ENCODE data around the gene TTN.

TTN gene

GRCh38 chr2:178806543-178806942, 680 bp downstream of the TTN start:
- Histone ChIP-seq H3K27ac (ENCODE audit: low read length) (no peak overlapping the region), H3K36me3 (ENCODE audit: control insufficient read depth, low read depth, low read length) (no peaks in the 10 kb centered on the region), H3K9me3 (ENCODE audit: control insufficient read depth, low read depth, low read length) (no peaks in the 10 kb centered on the region), H3K9ac (ENCODE audit: low read length) (no peak overlapping the region), H3K4me3 (ENCODE audit: low read length) (no peak overlapping the region), H3K4me1 (ENCODE audit: control insufficient read depth, low read depth, low read length) (no peaks in the 10 kb centered on the region), H3K27me3 (ENCODE audit: control insufficient read depth, insufficient read depth, low read length) (no peaks in the 10 kb centered on the region)

DNA sequence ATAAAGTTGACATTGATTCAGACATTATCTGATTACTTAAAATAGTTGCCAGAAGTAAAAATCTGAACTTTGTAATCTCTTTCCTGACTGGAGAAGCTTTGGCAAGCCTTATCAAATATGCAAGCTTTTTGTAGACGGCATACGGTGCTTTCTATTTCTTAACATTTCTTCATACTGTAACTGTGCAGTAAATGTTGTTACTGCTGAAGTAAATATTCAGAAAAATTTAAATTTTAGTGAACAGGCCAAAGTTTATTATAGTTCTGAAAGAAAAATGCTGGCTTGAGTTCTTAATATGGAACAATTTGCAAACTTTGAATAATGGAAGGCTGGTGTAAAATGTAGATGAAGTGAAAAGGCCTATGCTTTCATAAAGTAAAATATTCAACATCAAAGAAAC, 1.8 kb downstream of the TTN start:
- Histone ChIP-seq H3K9me3 (ENCODE audit: control insufficient read depth, low read depth, low read length) (no peaks in the 10 kb centered on the region), H3K27me3 (ENCODE audit: control insufficient read depth, insufficient read depth, low read length) (no peaks in the 10 kb centered on the region), H3K27ac (ENCODE audit: low read length) (no peak overlapping the region), H3K36me3 (ENCODE audit: control insufficient read depth, low read depth, low read length) (no peaks in the 10 kb centered on the region), H3K4me1 (ENCODE audit: control insufficient read depth, low read depth, low read length) (no peaks in the 10 kb centered on the region), H3K4me3 (ENCODE audit: low read length) (no peak overlapping the region), H3K9ac (ENCODE audit: low read length) (no peak overlapping the region)

DNA sequence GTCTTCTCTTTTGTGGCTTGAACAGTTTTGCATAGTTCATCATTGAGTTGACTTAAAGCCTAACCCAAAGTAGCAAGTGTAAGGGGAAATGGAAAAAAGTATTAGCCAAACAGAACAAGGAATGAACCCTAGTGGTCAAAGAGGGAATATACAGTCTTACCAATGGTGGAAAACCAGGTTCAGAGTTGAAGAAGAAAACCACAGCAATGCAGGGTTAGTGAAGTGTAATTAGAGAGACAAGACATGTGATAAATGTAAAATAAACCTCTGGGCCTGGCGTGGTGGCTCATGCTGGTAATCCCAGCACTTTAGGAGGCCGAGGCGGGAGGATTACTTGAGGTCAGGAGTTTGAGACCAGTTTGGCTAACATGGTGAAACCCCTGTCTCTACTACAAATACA, 2.4 kb downstream of the TTN start:
- Histone ChIP-seq H3K4me3 (ENCODE audit: low read length) (no peak overlapping the region), H3K4me1 (ENCODE audit: control insufficient read depth, low read depth, low read length) (no peaks in the 10 kb centered on the region), H3K9ac (ENCODE audit: low read length) (no peak overlapping the region)

GRCh38 chr2:178800510-178800909, 6.7 kb downstream of the TTN start:
- H3K36me3 ChIP-seq (ENCODE audit: control insufficient read depth, low read depth, low read length) = no peaks in the 10 kb centered on the region
- H3K27ac ChIP-seq (ENCODE audit: low read length) = no peak overlapping the region
- H3K9me3 ChIP-seq (ENCODE audit: control insufficient read depth, low read depth, low read length) = no peaks in the 10 kb centered on the region
- H3K27me3 ChIP-seq (ENCODE audit: control insufficient read depth, insufficient read depth, low read length) = no peaks in the 10 kb centered on the region
- no peaks in the 10 kb centered on the region for H3K4me1 ChIP-seq (ENCODE audit: control insufficient read depth, low read depth, low read length)
- H3K9ac ChIP-seq (ENCODE audit: low read length) = no peak overlapping the region
- H3K4me3 ChIP-seq (ENCODE audit: low read length) = no peak overlapping the region

More for the DNA sequence above, 2.4 kb downstream of the TTN start:
- Histone ChIP-seq H3K27ac (ENCODE audit: low read length) (no peak overlapping the region), H3K9me3 (ENCODE audit: control insufficient read depth, low read depth, low read length) (no peaks in the 10 kb centered on the region), H3K36me3 (ENCODE audit: control insufficient read depth, low read depth, low read length) (no peaks in the 10 kb centered on the region), H3K27me3 (ENCODE audit: control insufficient read depth, insufficient read depth, low read length) (no peaks in the 10 kb centered on the region)

DNA sequence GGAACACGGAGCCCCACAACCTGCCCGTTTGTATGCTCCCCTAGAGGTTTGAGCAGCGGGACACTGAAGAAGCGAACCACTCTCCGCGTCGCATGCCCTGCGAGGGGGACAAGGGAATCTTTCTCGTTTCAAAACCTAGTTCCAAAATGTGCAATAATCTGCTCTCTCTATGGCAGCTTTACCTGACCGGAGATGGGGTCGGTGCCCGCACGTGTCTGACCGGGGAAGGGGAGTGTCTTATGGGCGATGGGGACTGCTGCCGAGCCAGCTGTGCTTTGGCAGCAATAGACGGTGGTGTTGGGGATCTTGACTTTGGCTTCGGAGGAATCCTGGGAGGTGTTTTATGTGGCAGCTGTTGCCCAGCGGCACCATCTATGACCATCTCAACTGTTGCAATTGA, 7.9 kb downstream of the TTN start:
- Histone ChIP-seq H3K4me1 (ENCODE audit: control insufficient read depth, low read depth, low read length) (no peaks in the 10 kb centered on the region), H3K9me3 (ENCODE audit: control insufficient read depth, low read depth, low read length) (no peaks in the 10 kb centered on the region), H3K27me3 (ENCODE audit: control insufficient read depth, insufficient read depth, low read length) (no peaks in the 10 kb centered on the region), H3K4me3 (ENCODE audit: low read length) (no peak overlapping the region), H3K27ac (ENCODE audit: low read length) (no peak overlapping the region), H3K36me3 (ENCODE audit: control insufficient read depth, low read depth, low read length) (no peaks in the 10 kb centered on the region), H3K9ac (ENCODE audit: low read length) (no peak overlapping the region)

GRCh38 chr2:178796079-178796677, 11.0 kb downstream of the TTN start:
- Histone ChIP-seq H3K27me3 (ENCODE audit: control insufficient read depth, insufficient read depth, low read length) (no peaks in the 10 kb centered on the region), H3K9me3 (ENCODE audit: control insufficient read depth, low read depth, low read length) (no peaks in the 10 kb centered on the region), H3K9ac (ENCODE audit: low read length) (no peak overlapping the region), H3K27ac (ENCODE audit: low read length) (no peak overlapping the region), H3K36me3 (ENCODE audit: control insufficient read depth, low read depth, low read length) (no peaks in the 10 kb centered on the region), H3K4me3 (ENCODE audit: low read length) (no peak overlapping the region), H3K4me1 (ENCODE audit: control insufficient read depth, low read depth, low read length) (no peaks in the 10 kb centered on the region)

DNA sequence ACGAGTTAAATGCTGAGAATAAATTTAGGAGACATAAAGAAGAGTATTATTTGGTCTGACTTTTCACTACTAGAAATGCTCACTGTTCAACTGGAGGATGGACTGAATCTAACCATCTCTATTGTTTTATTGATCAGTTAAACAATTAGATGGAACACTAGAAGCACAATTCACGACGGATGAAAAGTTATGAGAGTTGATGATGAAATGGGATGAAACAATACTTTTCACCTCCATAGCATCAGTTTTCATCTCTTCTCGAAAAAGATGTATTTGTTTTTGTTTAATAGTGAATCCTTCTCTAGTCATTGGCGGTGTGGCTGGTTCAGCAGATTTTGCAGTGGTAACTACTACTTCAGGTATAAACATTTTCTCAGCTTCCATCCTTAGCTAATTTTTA, 19.3 kb downstream of the TTN start:
- Histone ChIP-seq H3K4me3 (ENCODE audit: low read length) (no peak overlapping the region), H3K9ac (ENCODE audit: low read length) (no peak overlapping the region), H3K27me3 (ENCODE audit: control insufficient read depth, insufficient read depth, low read length) (no peaks in the 10 kb centered on the region), H3K4me1 (ENCODE audit: control insufficient read depth, low read depth, low read length) (peaks cover 4% of the 10 kb centered on the region), H3K27ac (ENCODE audit: low read length) (no peak overlapping the region), H3K36me3 (ENCODE audit: control insufficient read depth, low read depth, low read length) (no peaks in the 10 kb centered on the region), H3K9me3 (ENCODE audit: control insufficient read depth, low read depth, low read length) (no peaks in the 10 kb centered on the region)

GRCh38 chr2:178787155-178787554, 20.1 kb downstream of the TTN start:
- Histone ChIP-seq H3K36me3 (ENCODE audit: control insufficient read depth, low read depth, low read length) (no peaks in the 10 kb centered on the region), H3K4me1 (ENCODE audit: control insufficient read depth, low read depth, low read length) (peaks cover 4% of the 10 kb centered on the region), H3K9ac (ENCODE audit: low read length) (no peak overlapping the region), H3K4me3 (ENCODE audit: low read length) (no peak overlapping the region), H3K9me3 (ENCODE audit: control insufficient read depth, low read depth, low read length) (no peaks in the 10 kb centered on the region), H3K27me3 (ENCODE audit: control insufficient read depth, insufficient read depth, low read length) (no peaks in the 10 kb centered on the region), H3K27ac (ENCODE audit: low read length) (no peak overlapping the region)

- no peaks in the 10 kb centered on the region for H3K27me3 ChIP-seq (ENCODE audit: control insufficient read depth, insufficient read depth, low read length)
- H3K36me3 ChIP-seq (ENCODE audit: control insufficient read depth, low read depth, low read length) = no peaks in the 10 kb centered on the region
- no peak overlapping the region for H3K9ac ChIP-seq (ENCODE audit: low read length)
- no peak overlapping the region for H3K27ac ChIP-seq (ENCODE audit: low read length)
- no peak overlapping the region for H3K4me3 ChIP-seq (ENCODE audit: low read length)
- no peaks in the 10 kb centered on the region for H3K4me1 ChIP-seq (ENCODE audit: control insufficient read depth, low read depth, low read length)
- no peaks in the 10 kb centered on the region for H3K9me3 ChIP-seq (ENCODE audit: control insufficient read depth, low read depth, low read length)
These were observed 23.3 kb downstream of the TTN start for GRCh38 chr2:178783889-178784288.

- Histone ChIP-seq H3K9ac (ENCODE audit: low read length) (no peak overlapping the region), H3K36me3 (ENCODE audit: control insufficient read depth, low read depth, low read length) (no peaks in the 10 kb centered on the region), H3K9me3 (ENCODE audit: control insufficient read depth, low read depth, low read length) (no peaks in the 10 kb centered on the region), H3K27me3 (ENCODE audit: control insufficient read depth, insufficient read depth, low read length) (no peaks in the 10 kb centered on the region), H3K27ac (ENCODE audit: low read length) (no peak overlapping the region), H3K4me3 (ENCODE audit: low read length) (no peak overlapping the region), H3K4me1 (ENCODE audit: control insufficient read depth, low read depth, low read length) (no peaks in the 10 kb centered on the region)
These were observed 25.0 kb downstream of the TTN start for GRCh38 chr2:178782236-178782635.

DNA sequence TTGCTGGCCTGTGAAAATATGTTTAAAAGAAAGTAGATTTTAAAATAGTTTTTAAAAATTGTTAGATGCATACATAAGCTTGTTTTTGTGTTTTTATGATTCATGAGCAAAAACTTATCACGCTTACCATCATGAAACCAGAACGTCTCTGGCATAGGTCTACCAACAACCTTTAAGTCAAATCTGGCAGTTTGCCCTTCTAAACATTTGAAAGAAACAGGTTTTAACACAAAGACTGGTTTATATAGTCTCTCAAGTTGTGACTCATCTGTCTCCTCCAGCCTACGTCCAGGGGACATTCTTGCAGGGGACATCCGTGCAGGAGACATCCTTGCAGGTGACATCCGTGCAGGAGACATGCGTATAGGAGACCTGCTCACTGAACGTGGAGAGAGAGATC, 29.6 kb downstream of the TTN start:
- Histone ChIP-seq H3K4me1 (ENCODE audit: control insufficient read depth, low read depth, low read length) (no peaks in the 10 kb centered on the region), H3K27ac (ENCODE audit: low read length) (no peak overlapping the region), H3K36me3 (ENCODE audit: control insufficient read depth, low read depth, low read length) (no peaks in the 10 kb centered on the region), H3K9me3 (ENCODE audit: control insufficient read depth, low read depth, low read length) (no peaks in the 10 kb centered on the region), H3K27me3 (ENCODE audit: control insufficient read depth, insufficient read depth, low read length) (no peaks in the 10 kb centered on the region), H3K9ac (ENCODE audit: low read length) (no peak overlapping the region), H3K4me3 (ENCODE audit: low read length) (no peak overlapping the region)

GRCh38 chr2:178776751-178777150, 30.5 kb downstream of the TTN start:
- Histone ChIP-seq H3K27ac (ENCODE audit: low read length) (no peak overlapping the region), H3K36me3 (ENCODE audit: control insufficient read depth, low read depth, low read length) (no peaks in the 10 kb centered on the region), H3K9me3 (ENCODE audit: control insufficient read depth, low read depth, low read length) (no peaks in the 10 kb centered on the region), H3K27me3 (ENCODE audit: control insufficient read depth, insufficient read depth, low read length) (no peaks in the 10 kb centered on the region), H3K9ac (ENCODE audit: low read length) (no peak overlapping the region), H3K4me1 (ENCODE audit: control insufficient read depth, low read depth, low read length) (no peaks in the 10 kb centered on the region), H3K4me3 (ENCODE audit: low read length) (no peak overlapping the region)
